ENCODE data around the gene CALML5.
A peak's percentile ranks its signal among the peaks of the same experiment; 100 is the strongest.

GRCh38 chr10:5460468-5461202, 38.7 kb downstream of the CALML5 start:
- no peak for TF ChIP-seq RFX5 (IDR thresholded peaks at IDR 0.05; ENCODE audit: low read depth, low read length)
- TF ChIP-seq POLR2A (conservative IDR thresholded peaks at IDR 0.05): 0 out of 2 replicates have a peak, but pooled peaks have one; percentile 6
- no peak for TF ChIP-seq MEIS2 (IDR thresholded peaks at IDR 0.05; ENCODE audit: partially characterized antibody)
- TF ChIP-seq MLX (CRISPR knock-in tag; conservative IDR thresholded peaks at IDR 0.05): no peak
- TF ChIP-seq STAT5B (CRISPR knock-in tag; IDR thresholded peaks at IDR 0.05): no peak
- no peak for TF ChIP-seq MAX (CRISPR knock-in tag; IDR thresholded peaks at IDR 0.05)
- TF ChIP-seq JUN (IDR thresholded peaks at IDR 0.05; ENCODE audit: borderline replicate concordance, low read depth, low read length): no peak
- TF ChIP-seq JUN (CRISPR knock-in tag; IDR thresholded peaks at IDR 0.05; ENCODE audit: borderline replicate concordance): no peak
- no peak for TF ChIP-seq KLF13 (tag; IDR thresholded peaks at IDR 0.05; ENCODE audit: borderline replicate concordance, low read depth)
